HL-60 (cell line): ENCODE measurements around the gene AGAP3.

ENCODE experiments used
- CTCF ChIP-seq: IDR thresholded peaks from one replicate; pipeline ENCODE4 v1.5.1; 2011; ENCODE audit warnings: low read length, control low read depth, inconsistent platforms; ENCODE audit not compliant: insufficient read depth
- GABPA ChIP-seq: IDR thresholded peaks from 2 replicates; pipeline ENCODE4 v1.6.1; 2012; ENCODE audit warnings: low read depth
- POLR2AphosphoS5 ChIP-seq: IDR thresholded peaks from 2 replicates; pipeline ENCODE4 v1.6.1; 2012; ENCODE audit warnings: low read depth
- REST ChIP-seq: IDR thresholded peaks from 2 replicates; pipeline ENCODE4 v1.6.1; 2012; ENCODE audit warnings: low read depth; ENCODE audit not compliant: insufficient replicate concordance
- SPI1 ChIP-seq: IDR thresholded peaks from 2 replicates; pipeline ENCODE4 v1.6.1; 2012; ENCODE audit warnings: low read depth, mild to moderate bottlenecking, borderline replicate concordance

GRCh38 chr7:151083824-151084160 lies 2.5 kb upstream of the AGAP3 start:
- TF ChIP-seq CTCF (no peak), GABPA (no peak), POLR2AphosphoS5 (no peak), REST (no peak), SPI1 (no peak)
